ENCODE data around the gene LPAR2.

The LPAR2 gene

GRCh38 chr19:19592690-19593089, 35.3 kb downstream of the LPAR2 start:
- Histone ChIP-seq H3K4me3 (ENCODE audit: low read depth, low read length) (no peak overlapping the region), H3K27ac (ENCODE audit: low read depth, low read length) (no peak overlapping the region), H2AFZ (ENCODE audit: low read length, unreplicated experiment) (no peak overlapping the region), H3K79me2 (ENCODE audit: control insufficient read depth, insufficient read depth, low read length, unreplicated experiment) (no peaks in the 10 kb centered on the region), H3K36me3 (ENCODE audit: insufficient read depth, low read length) (no peaks in the 10 kb centered on the region), H3K27me3 (ENCODE audit: insufficient read depth, low read length) (no peaks in the 10 kb centered on the region), H3K4me1 (ENCODE audit: control insufficient read depth, insufficient read depth, low read length, unreplicated experiment) (peaks cover 20% of the 10 kb centered on the region)

GRCh38 chr19:19591133-19591825, 36.7 kb downstream of the LPAR2 start:
- Histone ChIP-seq H3K79me2 (ENCODE audit: control insufficient read depth, insufficient read depth, low read length, unreplicated experiment) (no peaks in the 10 kb centered on the region), H3K27ac (ENCODE audit: low read depth, low read length) (peak overlapping the region; percentile 93), H2AFZ (ENCODE audit: low read length, unreplicated experiment) (peak overlapping the region; percentile 75), H3K4me1 (ENCODE audit: control insufficient read depth, insufficient read depth, low read length, unreplicated experiment) (peaks cover 20% of the 10 kb centered on the region), H3K36me3 (ENCODE audit: insufficient read depth, low read length) (no peaks in the 10 kb centered on the region), H3K27me3 (ENCODE audit: insufficient read depth, low read length) (no peaks in the 10 kb centered on the region), H3K4me3 (ENCODE audit: low read depth, low read length) (peak overlapping the region; percentile 53; the same call in 1 of the 2 replicates)

- H3K36me3 ChIP-seq (ENCODE audit: insufficient read depth, low read length), result no peaks in the 10 kb centered on the region
- H3K27me3 ChIP-seq (ENCODE audit: insufficient read depth, low read length), result no peaks in the 10 kb centered on the region
- H2AFZ ChIP-seq (ENCODE audit: low read length, unreplicated experiment), result no peak overlapping the region
- no peaks in the 10 kb centered on the region for H3K79me2 ChIP-seq (ENCODE audit: control insufficient read depth, insufficient read depth, low read length, unreplicated experiment)
- no peak overlapping the region for H3K27ac ChIP-seq (ENCODE audit: low read depth, low read length)
- H3K4me1 ChIP-seq (ENCODE audit: control insufficient read depth, insufficient read depth, low read length, unreplicated experiment), result peaks cover 11% of the 10 kb centered on the region
- no peak overlapping the region for H3K4me3 ChIP-seq (ENCODE audit: low read depth, low read length)
These were observed 39.5 kb downstream of the LPAR2 start for GRCh38 chr19:19588546-19588945.

GRCh38 chr19:19587771-19588170, 40.2 kb downstream of the LPAR2 start:
- H3K4me3 ChIP-seq (ENCODE audit: low read depth, low read length), result no peak overlapping the region
- no peaks in the 10 kb centered on the region for H3K79me2 ChIP-seq (ENCODE audit: control insufficient read depth, insufficient read depth, low read length, unreplicated experiment)
- no peaks in the 10 kb centered on the region for H3K27me3 ChIP-seq (ENCODE audit: insufficient read depth, low read length)
- H3K36me3 ChIP-seq (ENCODE audit: insufficient read depth, low read length), result no peaks in the 10 kb centered on the region
- no peak overlapping the region for H2AFZ ChIP-seq (ENCODE audit: low read length, unreplicated experiment)
- H3K4me1 ChIP-seq (ENCODE audit: control insufficient read depth, insufficient read depth, low read length, unreplicated experiment), result peaks cover 11% of the 10 kb centered on the region
- H3K27ac ChIP-seq (ENCODE audit: low read depth, low read length), result no peak overlapping the region

- Histone ChIP-seq H3K27ac (ENCODE audit: low read depth, low read length) (no peak overlapping the region), H3K36me3 (ENCODE audit: insufficient read depth, low read length) (no peaks in the 10 kb centered on the region), H3K4me1 (ENCODE audit: control insufficient read depth, insufficient read depth, low read length, unreplicated experiment) (no peaks in the 10 kb centered on the region), H3K27me3 (ENCODE audit: insufficient read depth, low read length) (no peaks in the 10 kb centered on the region), H3K79me2 (ENCODE audit: control insufficient read depth, insufficient read depth, low read length, unreplicated experiment) (no peaks in the 10 kb centered on the region), H2AFZ (ENCODE audit: low read length, unreplicated experiment) (no peak overlapping the region), H3K4me3 (ENCODE audit: low read depth, low read length) (no peak overlapping the region)
These were observed 43.7 kb downstream of the LPAR2 start for GRCh38 chr19:19584356-19584755.

GRCh38 chr19:19582471-19582870, 45.5 kb downstream of the LPAR2 start:
- H3K4me1 ChIP-seq (ENCODE audit: control insufficient read depth, insufficient read depth, low read length, unreplicated experiment), result no peaks in the 10 kb centered on the region
- H3K79me2 ChIP-seq (ENCODE audit: control insufficient read depth, insufficient read depth, low read length, unreplicated experiment), result no peaks in the 10 kb centered on the region
- no peak overlapping the region for H2AFZ ChIP-seq (ENCODE audit: low read length, unreplicated experiment)
- no peak overlapping the region for H3K27ac ChIP-seq (ENCODE audit: low read depth, low read length)
- H3K27me3 ChIP-seq (ENCODE audit: insufficient read depth, low read length), result no peaks in the 10 kb centered on the region
- no peaks in the 10 kb centered on the region for H3K36me3 ChIP-seq (ENCODE audit: insufficient read depth, low read length)
- H3K4me3 ChIP-seq (ENCODE audit: low read depth, low read length), result no peak overlapping the region

- H3K79me2 ChIP-seq (ENCODE audit: control insufficient read depth, insufficient read depth, low read length, unreplicated experiment), result no peaks in the 10 kb centered on the region
These were observed 46.6 kb downstream of the LPAR2 start for GRCh38 chr19:19581391-19581790.

GRCh38 chr19:19580418-19580817, 47.6 kb downstream of the LPAR2 start:
- Histone ChIP-seq H3K27me3 (ENCODE audit: insufficient read depth, low read length) (no peaks in the 10 kb centered on the region), H3K4me3 (ENCODE audit: low read depth, low read length) (no peak overlapping the region), H3K79me2 (ENCODE audit: control insufficient read depth, insufficient read depth, low read length, unreplicated experiment) (no peaks in the 10 kb centered on the region), H3K4me1 (ENCODE audit: control insufficient read depth, insufficient read depth, low read length, unreplicated experiment) (no peaks in the 10 kb centered on the region), H2AFZ (ENCODE audit: low read length, unreplicated experiment) (no peak overlapping the region), H3K36me3 (ENCODE audit: insufficient read depth, low read length) (no peaks in the 10 kb centered on the region), H3K27ac (ENCODE audit: low read depth, low read length) (no peak overlapping the region)

More at GRCh38 chr19:19581391-19581790, 46.6 kb downstream of the LPAR2 start:
- Histone ChIP-seq H3K4me3 (ENCODE audit: low read depth, low read length) (no peak overlapping the region), H3K27ac (ENCODE audit: low read depth, low read length) (no peak overlapping the region), H3K4me1 (ENCODE audit: control insufficient read depth, insufficient read depth, low read length, unreplicated experiment) (no peaks in the 10 kb centered on the region), H2AFZ (ENCODE audit: low read length, unreplicated experiment) (no peak overlapping the region), H3K27me3 (ENCODE audit: insufficient read depth, low read length) (no peaks in the 10 kb centered on the region), H3K36me3 (ENCODE audit: insufficient read depth, low read length) (no peaks in the 10 kb centered on the region)

- Histone ChIP-seq H3K79me2 (ENCODE audit: control insufficient read depth, insufficient read depth, low read length, unreplicated experiment) (no peaks in the 10 kb centered on the region), H2AFZ (ENCODE audit: low read length, unreplicated experiment) (no peak overlapping the region), H3K4me1 (ENCODE audit: control insufficient read depth, insufficient read depth, low read length, unreplicated experiment) (no peaks in the 10 kb centered on the region), H3K36me3 (ENCODE audit: insufficient read depth, low read length) (no peaks in the 10 kb centered on the region), H3K4me3 (ENCODE audit: low read depth, low read length) (no peak overlapping the region), H3K27me3 (ENCODE audit: insufficient read depth, low read length) (no peaks in the 10 kb centered on the region), H3K27ac (ENCODE audit: low read depth, low read length) (no peak overlapping the region)
These were observed 48.3 kb downstream of the LPAR2 start for GRCh38 chr19:19579533-19580361.

- H3K27me3 ChIP-seq (ENCODE audit: insufficient read depth, low read length), result no peaks in the 10 kb centered on the region
- no peaks in the 10 kb centered on the region for H3K79me2 ChIP-seq (ENCODE audit: control insufficient read depth, insufficient read depth, low read length, unreplicated experiment)
- no peaks in the 10 kb centered on the region for H3K36me3 ChIP-seq (ENCODE audit: insufficient read depth, low read length)
- H3K4me1 ChIP-seq (ENCODE audit: control insufficient read depth, insufficient read depth, low read length, unreplicated experiment), result no peaks in the 10 kb centered on the region
- no peak overlapping the region for H3K4me3 ChIP-seq (ENCODE audit: low read depth, low read length)
- H3K27ac ChIP-seq (ENCODE audit: low read depth, low read length), result no peak overlapping the region
- H2AFZ ChIP-seq (ENCODE audit: low read length, unreplicated experiment), result no peak overlapping the region
These were observed 49.8 kb downstream of the LPAR2 start for GRCh38 chr19:19578252-19578651.

GRCh38 chr19:19575411-19575810, 52.6 kb downstream of the LPAR2 start:
- Histone ChIP-seq H3K4me1 (ENCODE audit: control insufficient read depth, insufficient read depth, low read length, unreplicated experiment) (no peaks in the 10 kb centered on the region), H3K4me3 (ENCODE audit: low read depth, low read length) (no peak overlapping the region), H2AFZ (ENCODE audit: low read length, unreplicated experiment) (no peak overlapping the region), H3K36me3 (ENCODE audit: insufficient read depth, low read length) (no peaks in the 10 kb centered on the region), H3K27ac (ENCODE audit: low read depth, low read length) (no peak overlapping the region), H3K79me2 (ENCODE audit: control insufficient read depth, insufficient read depth, low read length, unreplicated experiment) (no peaks in the 10 kb centered on the region), H3K27me3 (ENCODE audit: insufficient read depth, low read length) (no peaks in the 10 kb centered on the region)

Measured in ACC112 (cell line).